ENCODE data around the gene ICE1.

The ICE1 gene

GRCh38 chr5:5416733-5417132, 5.7 kb upstream of the ICE1 start:
- H3K9ac ChIP-seq (ENCODE audit: low read length) = no peak overlapping the region
- peaks cover 6% of the 10 kb centered on the region for H3K4me1 ChIP-seq (ENCODE audit: control insufficient read depth, insufficient read depth, low read depth, low read length)
- no peak overlapping the region for H3K14ac ChIP-seq (ENCODE audit: low read length in 2 of 2)
- no peak overlapping the region for H3K23ac ChIP-seq (ENCODE audit: low read length in 2 of 2)
- no peak overlapping the region for H4K8ac ChIP-seq (ENCODE audit: low read length)
- H2BK5ac ChIP-seq (ENCODE audit: low read depth, low read length, poor library complexity, severe bottlenecking) = no peak overlapping the region
- no peak overlapping the region for H2AK5ac ChIP-seq (ENCODE audit: low read length, severe bottlenecking)
- no peaks in the 10 kb centered on the region for H3K27me3 ChIP-seq (ENCODE audit: control insufficient read depth in 1 of 2, insufficient read depth in 1 of 2, low read length in 2 of 2)
- no peak overlapping the region for H4K91ac ChIP-seq (ENCODE audit: low read length)
- H3K27ac ChIP-seq (ENCODE audit: low read length, poor library complexity, severe bottlenecking) = no peak overlapping the region
- no peak overlapping the region for H2AFZ ChIP-seq (ENCODE audit: low read depth, low read length)
- no peak overlapping the region for H3K4me3 ChIP-seq (ENCODE audit: insufficient read depth in 1 of 2, low read depth in 1 of 2, low read length in 2 of 2)
- no peak for DNase-seq
- H2BK120ac ChIP-seq (ENCODE audit: low read depth, low read length) = no peak overlapping the region
- H2BK12ac ChIP-seq (ENCODE audit: low read length in 2 of 2) = no peak overlapping the region
- no peak overlapping the region for H3K4ac ChIP-seq (ENCODE audit: low read depth in 1 of 2, low read length in 2 of 2)
- no peak overlapping the region for H3K18ac ChIP-seq (ENCODE audit: low read depth in 1 of 2, low read length in 2 of 2)
- H2BK15ac ChIP-seq (ENCODE audit: low read depth, poor library complexity, severe bottlenecking) = no peak overlapping the region
- no peaks in the 10 kb centered on the region for H3K36me3 ChIP-seq (ENCODE audit: control insufficient read depth in 1 of 2, insufficient read depth in 2 of 2, low read depth in 1 of 2, low read length in 2 of 2)
- H3K9me3 ChIP-seq (ENCODE audit: control insufficient read depth, low read length) = no peaks in the 10 kb centered on the region
- WGBS = 74% methylated on average over 1 of the region's 2 CpGs
- H3K79me1 ChIP-seq (replicated peaks; ENCODE audit: low read length, poor library complexity, severe bottlenecking) = no peaks in the 10 kb centered on the region
- no peak overlapping the region for H3K4me2 ChIP-seq (ENCODE audit: low read length, poor library complexity, severe bottlenecking)

- Histone ChIP-seq H2BK120ac (ENCODE audit: low read depth, low read length) (no peak overlapping the region), H3K14ac (ENCODE audit: low read length in 2 of 2) (no peak overlapping the region), H3K36me3 (ENCODE audit: control insufficient read depth in 1 of 2, insufficient read depth in 2 of 2, low read depth in 1 of 2, low read length in 2 of 2) (no peaks in the 10 kb centered on the region), H3K27ac (ENCODE audit: low read length, poor library complexity, severe bottlenecking) (no peak overlapping the region), H3K18ac (ENCODE audit: low read depth in 1 of 2, low read length in 2 of 2) (no peak overlapping the region), H4K8ac (ENCODE audit: low read length) (no peak overlapping the region), H2AK5ac (ENCODE audit: low read length, severe bottlenecking) (no peak overlapping the region), H2BK12ac (ENCODE audit: low read length in 2 of 2) (no peak overlapping the region), H3K4ac (ENCODE audit: low read depth in 1 of 2, low read length in 2 of 2) (no peak overlapping the region), H4K91ac (ENCODE audit: low read length) (no peak overlapping the region), H3K9me3 (ENCODE audit: control insufficient read depth, low read length) (no peaks in the 10 kb centered on the region), H2AFZ (ENCODE audit: low read depth, low read length) (no peak overlapping the region), H3K9ac (ENCODE audit: low read length) (no peak overlapping the region), H3K4me2 (ENCODE audit: low read length, poor library complexity, severe bottlenecking) (no peak overlapping the region), H2BK5ac (ENCODE audit: low read depth, low read length, poor library complexity, severe bottlenecking) (no peak overlapping the region), H3K4me1 (ENCODE audit: control insufficient read depth, insufficient read depth, low read depth, low read length) (peaks cover 6% of the 10 kb centered on the region), H3K27me3 (ENCODE audit: control insufficient read depth in 1 of 2, insufficient read depth in 1 of 2, low read length in 2 of 2) (no peaks in the 10 kb centered on the region), H3K4me3 (ENCODE audit: insufficient read depth in 1 of 2, low read depth in 1 of 2, low read length in 2 of 2) (no peak overlapping the region), H3K79me1 (replicated peaks; ENCODE audit: low read length, poor library complexity, severe bottlenecking) (no peaks in the 10 kb centered on the region), H2BK15ac (ENCODE audit: low read depth, poor library complexity, severe bottlenecking) (no peak overlapping the region), H3K23ac (ENCODE audit: low read length in 2 of 2) (no peak overlapping the region)
- 65% methylated on average over 3 of the region's 3 CpGs for WGBS
- no peak for DNase-seq
Measured at GRCh38 chr5:5418006-5418405, 4.5 kb upstream of the ICE1 start.

- Histone ChIP-seq H4K8ac (ENCODE audit: low read length) (no peak overlapping the region), H3K4me2 (ENCODE audit: low read length, poor library complexity, severe bottlenecking) (no peak overlapping the region), H2BK5ac (ENCODE audit: low read depth, low read length, poor library complexity, severe bottlenecking) (no peak overlapping the region), H3K27ac (ENCODE audit: low read length, poor library complexity, severe bottlenecking) (no peak overlapping the region), H3K27me3 (ENCODE audit: control insufficient read depth in 1 of 2, insufficient read depth in 1 of 2, low read length in 2 of 2) (no peaks in the 10 kb centered on the region), H3K36me3 (ENCODE audit: control insufficient read depth in 1 of 2, insufficient read depth in 2 of 2, low read depth in 1 of 2, low read length in 2 of 2) (no peaks in the 10 kb centered on the region), H3K9ac (ENCODE audit: low read length) (peak overlapping the region; percentile 49), H2AK5ac (ENCODE audit: low read length, severe bottlenecking) (peak overlapping the region; percentile 24), H3K4me1 (ENCODE audit: control insufficient read depth, insufficient read depth, low read depth, low read length) (peaks cover 8% of the 10 kb centered on the region), H3K4ac (ENCODE audit: low read depth in 1 of 2, low read length in 2 of 2) (no peak overlapping the region), H2BK120ac (ENCODE audit: low read depth, low read length) (no peak overlapping the region), H3K9me3 (ENCODE audit: control insufficient read depth, low read length) (no peaks in the 10 kb centered on the region), H3K79me1 (replicated peaks; ENCODE audit: low read length, poor library complexity, severe bottlenecking) (no peaks in the 10 kb centered on the region), H3K4me3 (ENCODE audit: insufficient read depth in 1 of 2, low read depth in 1 of 2, low read length in 2 of 2) (peak overlapping the region in 1 of 2 experiments; percentile 40), H3K23ac (ENCODE audit: low read length in 2 of 2) (no peak overlapping the region), H3K14ac (ENCODE audit: low read length in 2 of 2) (no peak overlapping the region), H4K91ac (ENCODE audit: low read length) (no peak overlapping the region), H2BK12ac (ENCODE audit: low read length in 2 of 2) (no peak overlapping the region), H3K18ac (ENCODE audit: low read depth in 1 of 2, low read length in 2 of 2) (no peak overlapping the region), H2AFZ (ENCODE audit: low read depth, low read length) (no peak overlapping the region), H2BK15ac (ENCODE audit: low read depth, poor library complexity, severe bottlenecking) (no peak overlapping the region)
- 94% methylated on average over 6 of the region's 7 CpGs for WGBS
- no peak for DNase-seq
Measured at GRCh38 chr5:5418764-5419163, 3.7 kb upstream of the ICE1 start.

GRCh38 chr5:5419291-5420210, 2.9 kb upstream of the ICE1 start:
- Histone ChIP-seq H2BK12ac (ENCODE audit: low read length in 2 of 2) (no peak overlapping the region), H2AK5ac (ENCODE audit: low read length, severe bottlenecking) (no peak overlapping the region), H3K27me3 (ENCODE audit: control insufficient read depth in 1 of 2, insufficient read depth in 1 of 2, low read length in 2 of 2) (no peaks in the 10 kb centered on the region), H3K4ac (ENCODE audit: low read depth in 1 of 2, low read length in 2 of 2) (no peak overlapping the region), H3K36me3 (ENCODE audit: control insufficient read depth in 1 of 2, insufficient read depth in 2 of 2, low read depth in 1 of 2, low read length in 2 of 2) (no peaks in the 10 kb centered on the region), H3K23ac (ENCODE audit: low read length in 2 of 2) (no peak overlapping the region), H2BK15ac (ENCODE audit: low read depth, poor library complexity, severe bottlenecking) (no peak overlapping the region), H3K9me3 (ENCODE audit: control insufficient read depth, low read length) (no peaks in the 10 kb centered on the region), H2AFZ (ENCODE audit: low read depth, low read length) (no peak overlapping the region), H2BK120ac (ENCODE audit: low read depth, low read length) (no peak overlapping the region), H3K14ac (ENCODE audit: low read length in 2 of 2) (no peak overlapping the region), H2BK5ac (ENCODE audit: low read depth, low read length, poor library complexity, severe bottlenecking) (no peak overlapping the region), H3K4me1 (ENCODE audit: control insufficient read depth, insufficient read depth, low read depth, low read length) (peaks cover 11% of the 10 kb centered on the region), H3K79me1 (replicated peaks; ENCODE audit: low read length, poor library complexity, severe bottlenecking) (no peaks in the 10 kb centered on the region), H4K91ac (ENCODE audit: low read length) (no peak overlapping the region), H3K4me3 (ENCODE audit: insufficient read depth in 1 of 2, low read depth in 1 of 2, low read length in 2 of 2) (peak overlapping the region in 1 of 2 experiments; percentile 40), H4K8ac (ENCODE audit: low read length) (no peak overlapping the region), H3K27ac (ENCODE audit: low read length, poor library complexity, severe bottlenecking) (peak overlapping the region; percentile 42), H3K9ac (ENCODE audit: low read length) (peak overlapping the region; percentile 49), H3K4me2 (ENCODE audit: low read length, poor library complexity, severe bottlenecking) (no peak overlapping the region), H3K18ac (ENCODE audit: low read depth in 1 of 2, low read length in 2 of 2) (no peak overlapping the region)
- 21% methylated on average over 10 of the region's 11 CpGs for WGBS
- peak; percentile 80 for DNase-seq
